GM12874 (cell line): Measurements from ENCODE around the gene SPTBN2.

Experiments used
- TF ChIP-seq, protein P1 (sequence below): IDR thresholded peaks from 2 replicates; pipeline ENCODE4 v1.5.1; 2011; ENCODE audit warnings: low read depth, mild to moderate bottlenecking, control low read depth, low read length, moderate library complexity; ENCODE audit not compliant: insufficient read depth

Gene SPTBN2

DNA sequence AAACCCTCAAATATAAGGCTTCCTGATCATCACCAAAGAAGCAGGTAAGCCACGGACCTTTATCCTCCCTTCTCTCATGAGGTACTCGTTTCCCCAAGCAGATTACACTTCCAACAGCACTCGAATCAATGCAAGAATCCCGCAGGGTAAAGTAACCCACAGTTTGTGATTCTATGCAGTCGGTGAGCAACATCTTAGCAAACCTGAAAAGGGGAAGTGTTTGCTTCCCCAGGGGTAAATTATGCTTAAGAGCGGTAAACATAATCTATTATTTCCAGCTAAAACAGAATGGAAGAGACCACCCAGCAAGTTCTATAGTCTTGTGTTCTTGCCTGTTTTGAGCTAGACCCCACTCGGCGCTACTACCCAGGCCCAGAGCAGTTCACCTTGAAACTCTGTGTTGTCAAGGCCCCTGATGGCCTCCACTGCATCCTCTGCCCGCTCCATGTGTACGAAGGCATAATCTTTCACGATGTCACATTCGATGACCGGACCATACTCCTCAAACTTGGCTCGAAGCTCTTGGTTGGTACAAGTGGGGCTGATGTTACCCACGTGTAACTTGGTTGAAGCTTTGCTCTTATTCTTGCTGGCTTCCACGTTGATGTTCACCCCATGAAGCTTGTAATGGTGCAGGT, 52.6 kb downstream of the SPTBN2 start:
- TF ChIP-seq, protein P1, sequence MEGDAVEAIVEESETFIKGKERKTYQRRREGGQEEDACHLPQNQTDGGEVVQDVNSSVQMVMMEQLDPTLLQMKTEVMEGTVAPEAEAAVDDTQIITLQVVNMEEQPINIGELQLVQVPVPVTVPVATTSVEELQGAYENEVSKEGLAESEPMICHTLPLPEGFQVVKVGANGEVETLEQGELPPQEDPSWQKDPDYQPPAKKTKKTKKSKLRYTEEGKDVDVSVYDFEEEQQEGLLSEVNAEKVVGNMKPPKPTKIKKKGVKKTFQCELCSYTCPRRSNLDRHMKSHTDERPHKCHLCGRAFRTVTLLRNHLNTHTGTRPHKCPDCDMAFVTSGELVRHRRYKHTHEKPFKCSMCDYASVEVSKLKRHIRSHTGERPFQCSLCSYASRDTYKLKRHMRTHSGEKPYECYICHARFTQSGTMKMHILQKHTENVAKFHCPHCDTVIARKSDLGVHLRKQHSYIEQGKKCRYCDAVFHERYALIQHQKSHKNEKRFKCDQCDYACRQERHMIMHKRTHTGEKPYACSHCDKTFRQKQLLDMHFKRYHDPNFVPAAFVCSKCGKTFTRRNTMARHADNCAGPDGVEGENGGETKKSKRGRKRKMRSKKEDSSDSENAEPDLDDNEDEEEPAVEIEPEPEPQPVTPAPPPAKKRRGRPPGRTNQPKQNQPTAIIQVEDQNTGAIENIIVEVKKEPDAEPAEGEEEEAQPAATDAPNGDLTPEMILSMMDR = no peak

DNA sequence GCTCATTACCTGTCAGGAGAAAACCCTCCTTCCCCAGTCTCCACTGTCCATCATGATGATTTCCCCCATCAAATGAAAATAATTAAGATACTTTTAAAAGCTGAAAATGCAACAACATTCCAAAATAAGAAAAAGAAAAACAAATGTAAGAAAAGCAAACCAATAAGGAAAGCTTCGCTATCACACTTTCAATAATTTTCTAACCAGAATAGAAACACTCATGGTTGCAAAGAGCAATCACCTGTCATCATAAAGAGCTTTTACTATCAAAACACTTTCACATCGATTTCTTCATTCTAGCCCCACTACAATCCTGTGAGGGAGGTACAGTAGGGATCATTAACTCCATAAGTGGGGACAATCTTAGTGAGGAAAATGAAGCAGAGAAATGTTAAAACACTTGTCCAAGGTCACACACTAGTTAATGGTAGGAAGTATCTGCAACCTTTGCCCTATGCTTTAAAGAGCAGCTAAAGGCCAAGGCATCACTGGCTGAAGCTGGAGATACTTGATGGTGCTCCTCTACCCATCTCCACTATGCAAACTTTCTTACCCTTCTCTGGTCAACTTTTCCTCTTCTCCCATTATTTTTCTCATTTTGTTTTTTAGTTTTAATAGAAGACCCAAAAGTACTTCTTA, 53.9 kb downstream of the SPTBN2 start:
- TF ChIP-seq, protein P1 = no peak

DNA sequence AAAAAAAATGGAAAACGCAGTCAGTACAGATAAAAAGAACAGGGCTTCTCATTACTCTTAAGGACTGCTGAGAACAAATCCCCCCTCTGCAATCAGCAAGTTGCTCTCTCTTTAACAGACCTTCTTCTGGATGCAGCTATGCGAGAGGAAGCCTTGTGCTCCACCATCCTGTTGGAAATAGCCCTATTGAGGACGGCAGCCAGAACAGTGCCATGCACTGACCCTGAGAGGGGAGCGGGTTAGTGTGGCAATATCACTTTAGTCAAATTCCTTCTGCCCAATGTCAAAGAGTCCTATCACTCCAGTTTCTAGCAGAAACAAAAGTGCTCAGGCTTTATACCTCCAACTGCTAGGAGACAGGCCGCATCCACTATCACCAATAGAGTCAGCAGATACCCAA, 58.2 kb downstream of the SPTBN2 start:
- TF ChIP-seq, protein P1 = no peak

DNA sequence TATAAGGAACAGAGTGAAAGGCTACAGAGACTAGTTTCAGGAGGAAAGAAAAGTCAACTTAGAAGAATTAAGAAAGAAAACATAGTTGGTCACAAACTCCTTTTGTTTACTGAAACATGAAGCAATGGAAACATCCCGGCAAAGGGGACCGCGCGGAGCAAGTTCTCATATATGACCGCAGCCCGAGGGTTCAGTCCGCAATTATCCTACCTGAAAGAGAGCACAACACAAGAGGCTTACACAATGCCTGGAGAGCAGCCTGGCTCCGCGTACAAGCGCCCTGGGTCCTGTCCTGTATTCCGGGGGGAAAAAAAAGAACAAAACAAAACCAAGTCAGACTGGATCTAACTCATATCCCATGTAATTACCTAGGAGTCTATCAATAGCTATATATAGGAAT, 63.6 kb downstream of the SPTBN2 start:
- TF ChIP-seq, protein P1 = no peak

DNA sequence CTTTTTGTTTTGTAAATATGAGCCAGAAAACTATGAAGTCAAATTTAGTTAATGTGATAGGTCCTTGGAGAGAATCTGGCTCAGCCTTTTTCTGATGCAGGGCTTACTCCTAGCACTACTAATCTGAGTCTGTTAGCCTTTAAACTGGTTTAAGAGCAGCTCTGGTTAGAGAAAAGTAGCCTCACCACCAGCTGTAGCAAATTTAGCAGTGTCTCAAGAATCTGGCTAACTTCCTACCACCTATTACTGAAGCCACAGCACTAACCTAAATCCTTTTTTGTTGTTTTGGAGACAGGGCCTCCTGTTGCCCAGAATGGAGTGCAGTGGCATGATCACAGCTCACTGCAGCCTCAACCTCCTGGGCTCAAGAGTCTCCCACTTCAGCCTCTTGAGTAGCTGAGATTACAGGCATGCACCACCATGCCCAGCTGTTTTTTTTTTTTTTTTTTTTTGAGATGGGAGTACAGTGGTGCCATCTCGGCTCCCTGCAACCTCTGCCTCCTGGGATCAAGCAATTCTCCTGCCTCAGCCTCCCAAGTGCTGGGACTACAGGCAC, 65.2 kb downstream of the SPTBN2 start:
- TF ChIP-seq, protein P1 = no peak

DNA sequence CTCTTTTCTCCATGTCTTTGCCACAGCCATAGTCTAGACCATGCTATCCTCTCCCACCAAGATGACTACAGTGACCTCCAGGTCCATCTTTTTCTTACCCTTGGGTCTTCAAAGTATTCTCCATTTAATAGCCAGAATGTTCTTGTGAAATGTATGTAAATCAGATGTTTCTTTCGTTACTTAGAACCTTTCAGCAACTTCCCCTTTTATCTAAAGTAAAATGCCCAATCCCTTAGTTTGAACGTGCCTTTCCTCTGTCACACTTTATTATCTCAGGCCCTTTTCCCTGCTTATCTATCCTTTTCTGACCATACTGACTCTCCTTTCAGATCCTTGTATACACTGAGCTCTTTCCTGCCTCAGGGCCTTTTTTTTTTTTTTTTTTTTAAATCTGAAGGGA, 69.3 kb downstream of the SPTBN2 start:
- TF ChIP-seq, protein P1 = no peak

DNA sequence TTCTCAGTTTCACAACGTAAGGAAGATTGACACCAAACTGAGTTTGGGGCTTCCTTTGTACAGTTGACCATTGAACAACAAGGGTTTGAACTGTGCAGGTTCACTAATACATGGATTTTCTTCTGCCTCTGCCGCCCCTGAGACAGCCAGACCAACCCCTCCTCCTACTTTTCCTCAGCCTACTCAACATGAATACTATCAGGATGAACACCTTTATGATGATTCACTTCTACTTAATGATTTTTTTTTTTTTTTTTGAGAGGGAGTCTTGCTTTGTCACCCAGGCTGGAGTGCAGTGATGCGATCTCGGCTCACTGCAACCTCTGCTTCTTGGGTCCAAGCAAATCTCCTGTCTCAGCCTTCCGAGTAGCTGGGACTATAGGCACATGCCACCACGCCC, 75.9 kb downstream of the SPTBN2 start:
- TF ChIP-seq, protein P1 = no peak
